Neural cell (in vitro differentiated cells): ENCODE data around the gene GNG7. TPM values are rescaled to one million over a fixed set of nuclear protein-coding genes. Genes with fewer than 3 reads are reported as not detected.

Experiments used
- H2AFZ ChIP-seq: fragments of 200-600, 300-800 bp; sonication (generic), shearing (Covaris generic); 2 replicates; pipeline ENCODE4 v1.6.0; 2014; ENCODE audit warnings: low read depth, mild to moderate bottlenecking, antibody characterized with exemption, low read length, moderate library complexity
- H3F3A ChIP-seq: fragments of 200-600 bp; shearing (Covaris generic); 2 replicates; pipeline ENCODE4 v1.6.1; 2016; ENCODE audit warnings: mild to moderate bottlenecking, moderate library complexity, mixed read lengths, antibody characterized with exemption, low read length; ENCODE audit not compliant: insufficient read depth, poor library complexity, severe bottlenecking
- H3K27ac ChIP-seq: fragments of 200-600, 300-800 bp; sonication (generic), shearing (Covaris generic); 2 replicates; pipeline ENCODE4 v1.5.1; 2014; ENCODE audit warnings: mild to moderate bottlenecking, low read length, moderate library complexity
- H3K27me3 ChIP-seq: fragments of 300-800, 200-600 bp; sonication (generic), shearing (Covaris generic); 2 replicates; pipeline ENCODE4 v1.6.0; 2014; ENCODE audit warnings: mild to moderate bottlenecking, low read depth, low read length, moderate library complexity; ENCODE audit not compliant: insufficient read depth
- H3K36me3 ChIP-seq: fragments of 300-800, 200-600 bp; sonication (generic), shearing (Covaris generic); 2 replicates; pipeline ENCODE4 v1.5.1; 2014; ENCODE audit warnings: mild to moderate bottlenecking, antibody characterized with exemption, low read length, moderate library complexity; ENCODE audit not compliant: insufficient read depth
- H3K4me2 ChIP-seq: fragments of 300-800, 200-600 bp; sonication (generic), shearing (Covaris generic); 2 replicates; pipeline ENCODE4 v1.6.0; 2014; ENCODE audit warnings: mild to moderate bottlenecking, low read length
- H3K4me3 ChIP-seq: fragments of 300-800, 200-600 bp; sonication (generic), shearing (Covaris generic); 2 replicates; pipeline ENCODE4 v1.5.1; 2014; ENCODE audit warnings: mild to moderate bottlenecking, low read length, moderate library complexity
- H3K79me2 ChIP-seq: fragments of 200-600 bp; shearing (Covaris generic); replicated peaks from 2 replicates; pipeline ENCODE4 v1.6.0; 2014; ENCODE audit warnings: mild to moderate bottlenecking, low read length, moderate library complexity; ENCODE audit not compliant: insufficient read depth
- H3K9ac ChIP-seq: fragments of 300-800, 200-600 bp; sonication (generic), shearing (Covaris generic); 2 replicates; pipeline ENCODE4 v1.6.1; 2016; ENCODE audit warnings: mild to moderate bottlenecking, low read length, mixed read lengths
- H3K9me2 ChIP-seq: fragments of 200-600 bp; shearing (Covaris generic); 2 replicates; pipeline ENCODE4 v1.6.1; 2016; ENCODE audit warnings: mild to moderate bottlenecking, low read length, mixed read lengths; ENCODE audit not compliant: insufficient read depth
- H3K9me3 ChIP-seq: fragments of 200-600, 300-800 bp; sonication (generic), shearing (Covaris generic); 2 replicates; pipeline ENCODE4 v1.6.1; 2016; ENCODE audit warnings: mild to moderate bottlenecking, mixed run types, low read length, moderate library complexity, mixed read lengths
- H4K20me1 ChIP-seq: fragments of 200-600 bp; shearing (Covaris generic); 2 replicates; pipeline ENCODE4 v1.6.1; 2016; ENCODE audit warnings: mild to moderate bottlenecking, mixed run types; ENCODE audit not compliant: insufficient read depth
- CTCF ChIP-seq: fragments of 450-650 bp; IDR thresholded peaks from 2 replicates; pipeline ENCODE4 v1.5.1; 2014; ENCODE audit warnings: antibody characterized with exemption, mild to moderate bottlenecking, moderate library complexity; ENCODE audit not compliant: poor library complexity, severe bottlenecking
- EP300 ChIP-seq: fragments of 450-650 bp; conservative IDR thresholded peaks from 2 replicates; pipeline ENCODE4 v1.6.1; 2014; ENCODE audit warnings: antibody characterized with exemption, mild to moderate bottlenecking, moderate library complexity; ENCODE audit not compliant: poor library complexity, severe bottlenecking
- EZH2 ChIP-seq: fragments of 200-600, 300-800 bp; shearing (Covaris generic), sonication (generic); IDR thresholded peaks from 2 replicates; pipeline ENCODE4 v1.6.1; 2014; ENCODE audit warnings: antibody characterized with exemption, low read length, borderline replicate concordance, mild to moderate bottlenecking; ENCODE audit not compliant: insufficient read depth, poor library complexity, severe bottlenecking
- MXI1 ChIP-seq: fragments of 450-650 bp; conservative IDR thresholded peaks from 2 replicates; pipeline ENCODE4 v1.6.1; 2014; ENCODE audit warnings: antibody characterized with exemption, mild to moderate bottlenecking; ENCODE audit not compliant: poor library complexity, severe bottlenecking
- POLR2AphosphoS5 ChIP-seq: IDR thresholded peaks from 2 replicates; pipeline ENCODE4 v1.6.1; 2012
- RAD21 ChIP-seq: fragments of 450-650 bp; conservative IDR thresholded peaks from 2 replicates; pipeline ENCODE4 v1.6.1; 2014; ENCODE audit warnings: antibody characterized with exemption, mild to moderate bottlenecking, moderate library complexity
- REST ChIP-seq: IDR thresholded peaks from 2 replicates; pipeline ENCODE4 v1.6.1; 2012; ENCODE audit warnings: borderline replicate concordance
- SMC3 ChIP-seq: fragments of 450-650 bp; conservative IDR thresholded peaks from 2 replicates; pipeline ENCODE4 v1.6.1; 2014; ENCODE audit warnings: antibody characterized with exemption, mild to moderate bottlenecking, moderate library complexity; ENCODE audit not compliant: poor library complexity
- TAF1 ChIP-seq: IDR thresholded peaks from 2 replicates; pipeline ENCODE4 v1.6.1; 2012; ENCODE audit warnings: low read depth
- polyA plus RNA-seq: library from polyadenylated mRNA; depleted of rRNA; stranded (reverse); fragments of >200 nt; gene quantifications from 2 replicates; pipeline ENCODE4 v1.2.3, GENCODE V29; 2014

Gene GNG7
- polyA plus RNA-seq, 1 donor from 2014 or later, result 3.0 TPM

GRCh38 chr19:2561221-2561620 lies 141.3 kb downstream of the GNG7 start:
- H3K27me3 ChIP-seq, result no peaks in the 10 kb centered on the region
- H2AFZ ChIP-seq, result no peak overlapping the region
- H4K20me1 ChIP-seq, result no peaks in the 10 kb centered on the region
- H3K9me2 ChIP-seq, result no peaks in the 10 kb centered on the region
- no peaks in the 10 kb centered on the region for H3F3A ChIP-seq
- no peaks in the 10 kb centered on the region for H3K36me3 ChIP-seq
- H3K9me3 ChIP-seq, result no peaks in the 10 kb centered on the region
- no peak overlapping the region for H3K9ac ChIP-seq
- H3K79me2 ChIP-seq, result no peaks in the 10 kb centered on the region
- TF ChIP-seq MXI1, result no peak
- no peak for TF ChIP-seq SMC3
- TF ChIP-seq EZH2, result no peak
- TF ChIP-seq REST, result no peak
- no peak for TF ChIP-seq RAD21
- no peak for TF ChIP-seq POLR2AphosphoS5
- TF ChIP-seq EP300, result no peak
- no peak for TF ChIP-seq TAF1
- TF ChIP-seq CTCF, result no peak
- H3K27ac ChIP-seq, result no peak overlapping the region
- no peak overlapping the region for H3K4me2 ChIP-seq
- no peak overlapping the region for H3K4me3 ChIP-seq

- TF ChIP-seq EZH2 (no peak), RAD21 (no peak), POLR2AphosphoS5 (no peak), EP300 (no peak), CTCF (no peak), TAF1 (no peak), REST (no peak), SMC3 (no peak), MXI1 (no peak)
- no peak overlapping the region for H2AFZ ChIP-seq
- H3K9me3 ChIP-seq, result no peaks in the 10 kb centered on the region
- no peak overlapping the region for H3K9ac ChIP-seq
- H4K20me1 ChIP-seq, result no peaks in the 10 kb centered on the region
- no peaks in the 10 kb centered on the region for H3K9me2 ChIP-seq
- H3K27me3 ChIP-seq, result no peaks in the 10 kb centered on the region
- no peaks in the 10 kb centered on the region for H3K79me2 ChIP-seq
- H3K4me2 ChIP-seq, result no peak overlapping the region
- H3K36me3 ChIP-seq, result no peaks in the 10 kb centered on the region
- no peak overlapping the region for H3K27ac ChIP-seq
- H3F3A ChIP-seq, result no peaks in the 10 kb centered on the region
- H3K4me3 ChIP-seq, result no peak overlapping the region
These were observed 142.1 kb downstream of the GNG7 start for GRCh38 chr19:2560369-2560768.
